GM18858 (cell line): ENCODE data around the gene FXR1.
"Not testable (repeated sequence)": the region's sequence is repeated elsewhere in the genome, so short reads cannot be mapped to it uniquely, and the experiment has no call there.

Experiments
- ATAC-seq: cut with Tn5 transposase; IDR thresholded peaks from one replicate; pipeline ENCODE4 v1.9.1; 2021; ENCODE audit not compliant: unreplicated experiment

Gene FXR1

GRCh38 chr3:181003469-181003868 lies 91.0 kb downstream of the FXR1 start:
- ATAC-seq, result not testable (repeated sequence)

GRCh38 chr3:181006541-181006940 lies 94.1 kb downstream of the FXR1 start:
- no peak for ATAC-seq

- ATAC-seq, result no peak
Measured at GRCh38 chr3:181007262-181007661, 94.8 kb downstream of the FXR1 start.

GRCh38 chr3:181008796-181009195 lies 96.3 kb downstream of the FXR1 start:
- no peak for ATAC-seq

GRCh38 chr3:181009225-181009624 lies 96.8 kb downstream of the FXR1 start:
- ATAC-seq, result no peak

GRCh38 chr3:181017690-181018089 lies 105.2 kb downstream of the FXR1 start:
- no peak for ATAC-seq

GRCh38 chr3:181025204-181025603 lies 112.7 kb downstream of the FXR1 start:
- no peak for ATAC-seq

GRCh38 chr3:181030948-181031347 lies 118.5 kb downstream of the FXR1 start:
- ATAC-seq, result no peak
